AG09319 (cell line): Measurements from ENCODE around the gene ZNF37A.

Experiments used
- DNase-seq: peaks from one replicate; pipeline ENCODE4 v3.0.0-alpha.2; 2010; ENCODE audit warnings: low read depth; ENCODE audit errors: extremely low read depth
- CTCF ChIP-seq: IDR thresholded peaks from 2 replicates; pipeline ENCODE4 v1.5.1; 2011; ENCODE audit warnings: low read depth, mild to moderate bottlenecking, inconsistent platforms, low read length, moderate library complexity

The ZNF37A gene

GRCh38 chr10:38156416-38157269, 62.5 kb downstream of the ZNF37A start:
- DNase-seq: no peak
- TF ChIP-seq CTCF: no peak

DNA sequence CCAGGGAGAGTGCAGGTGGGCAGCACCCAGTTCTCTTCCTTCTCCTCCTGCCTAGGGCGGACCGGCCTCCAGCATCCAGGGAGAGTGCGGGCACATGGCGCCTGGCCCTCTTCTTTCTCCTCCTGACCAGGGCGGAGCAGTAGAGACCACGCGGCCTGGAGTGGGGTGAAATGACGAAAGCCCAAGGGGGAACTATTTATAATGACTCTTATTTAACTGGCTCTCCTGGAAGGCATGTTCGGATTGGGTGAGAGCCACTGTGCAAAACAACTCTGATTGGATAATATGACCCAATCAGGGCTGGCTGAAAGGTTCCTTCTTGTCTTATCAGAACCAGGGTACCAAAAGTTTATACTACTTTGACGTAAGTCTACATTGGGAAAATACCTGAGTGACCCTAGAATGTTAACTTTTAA, 63.1 kb downstream of the ZNF37A start:
- no peak for TF ChIP-seq CTCF
- DNase-seq: no peak

GRCh38 chr10:38159004-38159403, 64.9 kb downstream of the ZNF37A start:
- no peak for DNase-seq
- no peak for TF ChIP-seq CTCF

DNA sequence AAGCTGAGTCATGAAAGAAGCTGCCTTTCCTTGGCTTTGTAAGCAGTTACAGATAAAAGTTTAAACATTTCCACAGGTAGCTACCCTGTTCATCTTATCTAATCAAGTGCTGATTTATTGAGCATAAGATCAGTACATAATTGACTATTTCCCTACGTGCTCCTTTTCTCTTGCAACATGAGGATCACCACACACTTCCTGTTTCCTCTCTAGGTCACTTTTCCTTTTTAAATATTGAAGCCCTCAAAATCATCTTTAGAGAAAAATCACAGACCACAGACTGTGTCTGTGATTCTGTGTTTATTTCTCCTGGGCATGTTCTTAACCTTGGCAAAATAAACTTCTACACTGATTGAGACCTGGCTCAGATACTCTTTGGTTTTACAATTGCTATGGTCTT, 69.5 kb downstream of the ZNF37A start:
- no peak for TF ChIP-seq CTCF
- no peak for DNase-seq

- DNase-seq: no peak
- TF ChIP-seq CTCF: no peak
Measured at GRCh38 chr10:38174336-38174735, 80.2 kb downstream of the ZNF37A start.

- DNase-seq: no peak
- TF ChIP-seq CTCF: no peak
Measured at GRCh38 chr10:38184477-38184876, 90.3 kb downstream of the ZNF37A start.
